WTC11 (cell line): Measurements from ENCODE around the gene KSR2.

Experiments
- ATF1 ChIP-seq: sonication (generic); formaldehyde crosslinking; IDR thresholded peaks from 2 replicates; pipeline ENCODE4 v1.8.1; 2023; ENCODE audit warnings: mild to moderate bottlenecking, moderate library complexity, missing genetic modification reagents
- CTCF ChIP-seq: fragments of 200-600 bp; IDR thresholded peaks from 2 replicates; pipeline ENCODE4 v1.8.0; 2022; ENCODE audit warnings: antibody characterized with exemption
- FOXJ3 ChIP-seq: sonication (generic); formaldehyde crosslinking; IDR thresholded peaks from 2 replicates; pipeline ENCODE4 v1.9.0; 2021; ENCODE audit warnings: missing genetic modification reagents, mild to moderate bottlenecking, borderline replicate concordance
- FOXK1 ChIP-seq: sonication (generic); formaldehyde crosslinking; IDR thresholded peaks from 2 replicates; pipeline ENCODE4 v1.8.0; 2022; ENCODE audit warnings: mild to moderate bottlenecking, moderate library complexity, missing genetic modification reagents
- FOXP4 ChIP-seq: sonication (generic); formaldehyde crosslinking; IDR thresholded peaks from 2 replicates; pipeline ENCODE4 v1.8.0; 2022; ENCODE audit warnings: mild to moderate bottlenecking, missing genetic modification reagents
- JUN ChIP-seq: sonication (generic); formaldehyde crosslinking; IDR thresholded peaks from 2 replicates; pipeline ENCODE4 v1.8.0; 2023; ENCODE audit warnings: mild to moderate bottlenecking, missing genetic modification reagents
- SP1 ChIP-seq: sonication (generic); formaldehyde crosslinking; conservative IDR thresholded peaks from 2 replicates; pipeline ENCODE4 v1.8.1; 2022; ENCODE audit warnings: missing genetic modification reagents
- TP53 ChIP-seq: sonication (generic); formaldehyde crosslinking; IDR thresholded peaks from 2 replicates; pipeline ENCODE4 v1.8.1; 2023; ENCODE audit warnings: mild to moderate bottlenecking, missing genetic modification reagents
- ZNF416 ChIP-seq: fragments of 250-450 bp; sonication (Bioruptor Pico); IDR thresholded peaks from 2 replicates; pipeline ENCODE4 v1.9.0; 2021; ENCODE audit warnings: mild to moderate bottlenecking, inconsistent platforms
- ZNF423 ChIP-seq: fragments of 250-450 bp; sonication (Bioruptor Pico); IDR thresholded peaks from 2 replicates; pipeline ENCODE4 v2.1.2; 2022; ENCODE audit warnings: mild to moderate bottlenecking, moderate library complexity
- TF ChIP-seq, protein P1 (sequence below): sonication (generic); formaldehyde crosslinking; IDR thresholded peaks from 2 replicates; pipeline ENCODE4 v1.8.0; 2023; ENCODE audit warnings: missing genetic modification reagents, mild to moderate bottlenecking, borderline replicate concordance

DNA sequence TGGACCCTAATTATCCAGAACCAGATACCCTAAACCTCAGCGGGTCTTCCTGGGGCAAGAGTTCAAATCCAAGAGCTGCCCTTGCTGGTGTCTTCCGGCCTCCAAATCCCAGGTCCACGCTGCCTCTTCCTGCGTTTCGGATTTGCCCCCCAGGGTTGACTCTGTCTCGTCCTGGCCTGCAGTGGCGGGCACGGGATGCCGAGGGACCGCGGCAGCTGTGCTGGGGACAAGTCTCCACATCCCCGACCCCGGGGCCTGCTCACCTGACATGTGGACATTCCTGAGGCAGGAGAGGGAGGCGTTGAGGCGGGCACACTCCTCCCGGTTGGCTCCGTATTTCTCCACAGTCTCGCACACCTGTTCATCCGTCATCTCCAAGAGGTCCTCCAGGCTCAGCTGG, 113.6 kb downstream of the KSR2 start:
- TF ChIP-seq ZNF423 (CRISPR knock-in tag) (no peak), SP1 (no peak), FOXJ3 (no peak), CTCF (no peak), FOXP4 (CRISPR knock-in tag) (no peak), FOXK1 (no peak), ATF1 (CRISPR knock-in tag) (no peak), TP53 (CRISPR knock-in tag) (no peak), ZNF416 (no peak), JUN (no peak)
- TF ChIP-seq, protein P1, sequence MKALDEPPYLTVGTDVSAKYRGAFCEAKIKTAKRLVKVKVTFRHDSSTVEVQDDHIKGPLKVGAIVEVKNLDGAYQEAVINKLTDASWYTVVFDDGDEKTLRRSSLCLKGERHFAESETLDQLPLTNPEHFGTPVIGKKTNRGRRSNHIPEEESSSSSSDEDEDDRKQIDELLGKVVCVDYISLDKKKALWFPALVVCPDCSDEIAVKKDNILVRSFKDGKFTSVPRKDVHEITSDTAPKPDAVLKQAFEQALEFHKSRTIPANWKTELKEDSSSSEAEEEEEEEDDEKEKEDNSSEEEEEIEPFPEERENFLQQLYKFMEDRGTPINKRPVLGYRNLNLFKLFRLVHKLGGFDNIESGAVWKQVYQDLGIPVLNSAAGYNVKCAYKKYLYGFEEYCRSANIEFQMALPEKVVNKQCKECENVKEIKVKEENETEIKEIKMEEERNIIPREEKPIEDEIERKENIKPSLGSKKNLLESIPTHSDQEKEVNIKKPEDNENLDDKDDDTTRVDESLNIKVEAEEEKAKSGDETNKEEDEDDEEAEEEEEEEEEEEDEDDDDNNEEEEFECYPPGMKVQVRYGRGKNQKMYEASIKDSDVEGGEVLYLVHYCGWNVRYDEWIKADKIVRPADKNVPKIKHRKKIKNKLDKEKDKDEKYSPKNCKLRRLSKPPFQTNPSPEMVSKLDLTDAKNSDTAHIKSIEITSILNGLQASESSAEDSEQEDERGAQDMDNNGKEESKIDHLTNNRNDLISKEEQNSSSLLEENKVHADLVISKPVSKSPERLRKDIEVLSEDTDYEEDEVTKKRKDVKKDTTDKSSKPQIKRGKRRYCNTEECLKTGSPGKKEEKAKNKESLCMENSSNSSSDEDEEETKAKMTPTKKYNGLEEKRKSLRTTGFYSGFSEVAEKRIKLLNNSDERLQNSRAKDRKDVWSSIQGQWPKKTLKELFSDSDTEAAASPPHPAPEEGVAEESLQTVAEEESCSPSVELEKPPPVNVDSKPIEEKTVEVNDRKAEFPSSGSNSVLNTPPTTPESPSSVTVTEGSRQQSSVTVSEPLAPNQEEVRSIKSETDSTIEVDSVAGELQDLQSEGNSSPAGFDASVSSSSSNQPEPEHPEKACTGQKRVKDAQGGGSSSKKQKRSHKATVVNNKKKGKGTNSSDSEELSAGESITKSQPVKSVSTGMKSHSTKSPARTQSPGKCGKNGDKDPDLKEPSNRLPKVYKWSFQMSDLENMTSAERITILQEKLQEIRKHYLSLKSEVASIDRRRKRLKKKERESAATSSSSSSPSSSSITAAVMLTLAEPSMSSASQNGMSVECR (CRISPR knock-in tag) = no peak
